H1 (cell line): Measurements from ENCODE around the gene ANKRD17. TPM values are rescaled to one million over a fixed set of nuclear protein-coding genes. Genes with fewer than 3 reads are reported as not detected.

Experiments
- KDM1A ChIP-seq: fragments of 200-600, 300-600 bp; sonication (generic); IDR thresholded peaks from 2 replicates; pipeline ENCODE4 v1.7.1; 2016; ENCODE audit warnings: mild to moderate bottlenecking, low read length, borderline replicate concordance
- MAFK ChIP-seq: IDR thresholded peaks from 2 replicates; pipeline ENCODE4 v1.6.1; 2012; ENCODE audit warnings: low read depth, mild to moderate bottlenecking, improper control_type of control experiment, low read length
- polyA plus RNA-seq, 7 experiments: library from polyadenylated mRNA; depleted of rRNA in 3 of 7; stranded (reverse) in 5 of 7; unstranded in 2 of 7; fragments of >200 nt in 5 of 7; fragments of 200-250 nt in 2 of 7; gene quantifications; 1 replicate in 5 of 7; 2 replicates in 1 of 7; 4 replicates in 1 of 7; pipeline versions ENCODE4 v1.2.1 to v1.2.3, GENCODE V29; 2011 to 2013; ENCODE audit warnings: missing spikeins in 2 of 7, mixed read lengths in 2 of 7
- total RNA-seq: library from RNA; stranded (reverse); fragmentation: NEBNext Ultra II Directional; extraction: Animal tissue kit (Norgen Biotek cat#: 25700); gene quantifications from 2 replicates; pipeline ENCODE4 v1.2.1, GENCODE V29; 2021
- TF ChIP-seq, protein P1 (sequence below): fragments of 300-600 bp; sonication (generic); IDR thresholded peaks from 2 replicates; pipeline ENCODE4 v1.7.1; 2012; ENCODE audit warnings: low read length, moderate library complexity, mild to moderate bottlenecking, inconsistent platforms; ENCODE audit not compliant: insufficient replicate concordance

The ANKRD17 gene
- total and polyA plus RNA-seq, 2 of the 8 experiments (the other 6 are each of a cell fraction or from before 2014, with no cell fraction given), result 42.4 to 93.7 TPM

DNA sequence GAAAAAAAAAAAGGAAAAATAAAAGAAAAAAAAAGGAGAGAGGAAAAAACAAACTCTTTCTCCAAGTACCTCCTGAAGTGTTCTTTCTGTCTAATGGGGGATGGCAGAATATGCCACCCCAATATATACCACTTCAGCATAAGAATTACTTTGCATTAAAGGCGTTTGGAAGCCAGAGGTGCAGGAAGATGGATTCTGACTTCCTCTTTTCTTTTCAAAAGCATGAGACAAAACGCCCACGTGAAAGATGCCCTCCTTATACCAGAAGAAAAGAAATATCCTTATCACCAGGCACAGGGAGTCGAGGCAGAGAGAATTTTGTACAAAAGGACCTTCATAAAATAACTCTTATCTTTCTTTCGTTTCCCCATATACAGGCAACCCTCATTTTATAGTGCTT is 230.0 kb downstream of the ANKRD17 start (continued):
- TF ChIP-seq KDM1A (no peak), MAFK (no peak)
- TF ChIP-seq, protein P1, sequence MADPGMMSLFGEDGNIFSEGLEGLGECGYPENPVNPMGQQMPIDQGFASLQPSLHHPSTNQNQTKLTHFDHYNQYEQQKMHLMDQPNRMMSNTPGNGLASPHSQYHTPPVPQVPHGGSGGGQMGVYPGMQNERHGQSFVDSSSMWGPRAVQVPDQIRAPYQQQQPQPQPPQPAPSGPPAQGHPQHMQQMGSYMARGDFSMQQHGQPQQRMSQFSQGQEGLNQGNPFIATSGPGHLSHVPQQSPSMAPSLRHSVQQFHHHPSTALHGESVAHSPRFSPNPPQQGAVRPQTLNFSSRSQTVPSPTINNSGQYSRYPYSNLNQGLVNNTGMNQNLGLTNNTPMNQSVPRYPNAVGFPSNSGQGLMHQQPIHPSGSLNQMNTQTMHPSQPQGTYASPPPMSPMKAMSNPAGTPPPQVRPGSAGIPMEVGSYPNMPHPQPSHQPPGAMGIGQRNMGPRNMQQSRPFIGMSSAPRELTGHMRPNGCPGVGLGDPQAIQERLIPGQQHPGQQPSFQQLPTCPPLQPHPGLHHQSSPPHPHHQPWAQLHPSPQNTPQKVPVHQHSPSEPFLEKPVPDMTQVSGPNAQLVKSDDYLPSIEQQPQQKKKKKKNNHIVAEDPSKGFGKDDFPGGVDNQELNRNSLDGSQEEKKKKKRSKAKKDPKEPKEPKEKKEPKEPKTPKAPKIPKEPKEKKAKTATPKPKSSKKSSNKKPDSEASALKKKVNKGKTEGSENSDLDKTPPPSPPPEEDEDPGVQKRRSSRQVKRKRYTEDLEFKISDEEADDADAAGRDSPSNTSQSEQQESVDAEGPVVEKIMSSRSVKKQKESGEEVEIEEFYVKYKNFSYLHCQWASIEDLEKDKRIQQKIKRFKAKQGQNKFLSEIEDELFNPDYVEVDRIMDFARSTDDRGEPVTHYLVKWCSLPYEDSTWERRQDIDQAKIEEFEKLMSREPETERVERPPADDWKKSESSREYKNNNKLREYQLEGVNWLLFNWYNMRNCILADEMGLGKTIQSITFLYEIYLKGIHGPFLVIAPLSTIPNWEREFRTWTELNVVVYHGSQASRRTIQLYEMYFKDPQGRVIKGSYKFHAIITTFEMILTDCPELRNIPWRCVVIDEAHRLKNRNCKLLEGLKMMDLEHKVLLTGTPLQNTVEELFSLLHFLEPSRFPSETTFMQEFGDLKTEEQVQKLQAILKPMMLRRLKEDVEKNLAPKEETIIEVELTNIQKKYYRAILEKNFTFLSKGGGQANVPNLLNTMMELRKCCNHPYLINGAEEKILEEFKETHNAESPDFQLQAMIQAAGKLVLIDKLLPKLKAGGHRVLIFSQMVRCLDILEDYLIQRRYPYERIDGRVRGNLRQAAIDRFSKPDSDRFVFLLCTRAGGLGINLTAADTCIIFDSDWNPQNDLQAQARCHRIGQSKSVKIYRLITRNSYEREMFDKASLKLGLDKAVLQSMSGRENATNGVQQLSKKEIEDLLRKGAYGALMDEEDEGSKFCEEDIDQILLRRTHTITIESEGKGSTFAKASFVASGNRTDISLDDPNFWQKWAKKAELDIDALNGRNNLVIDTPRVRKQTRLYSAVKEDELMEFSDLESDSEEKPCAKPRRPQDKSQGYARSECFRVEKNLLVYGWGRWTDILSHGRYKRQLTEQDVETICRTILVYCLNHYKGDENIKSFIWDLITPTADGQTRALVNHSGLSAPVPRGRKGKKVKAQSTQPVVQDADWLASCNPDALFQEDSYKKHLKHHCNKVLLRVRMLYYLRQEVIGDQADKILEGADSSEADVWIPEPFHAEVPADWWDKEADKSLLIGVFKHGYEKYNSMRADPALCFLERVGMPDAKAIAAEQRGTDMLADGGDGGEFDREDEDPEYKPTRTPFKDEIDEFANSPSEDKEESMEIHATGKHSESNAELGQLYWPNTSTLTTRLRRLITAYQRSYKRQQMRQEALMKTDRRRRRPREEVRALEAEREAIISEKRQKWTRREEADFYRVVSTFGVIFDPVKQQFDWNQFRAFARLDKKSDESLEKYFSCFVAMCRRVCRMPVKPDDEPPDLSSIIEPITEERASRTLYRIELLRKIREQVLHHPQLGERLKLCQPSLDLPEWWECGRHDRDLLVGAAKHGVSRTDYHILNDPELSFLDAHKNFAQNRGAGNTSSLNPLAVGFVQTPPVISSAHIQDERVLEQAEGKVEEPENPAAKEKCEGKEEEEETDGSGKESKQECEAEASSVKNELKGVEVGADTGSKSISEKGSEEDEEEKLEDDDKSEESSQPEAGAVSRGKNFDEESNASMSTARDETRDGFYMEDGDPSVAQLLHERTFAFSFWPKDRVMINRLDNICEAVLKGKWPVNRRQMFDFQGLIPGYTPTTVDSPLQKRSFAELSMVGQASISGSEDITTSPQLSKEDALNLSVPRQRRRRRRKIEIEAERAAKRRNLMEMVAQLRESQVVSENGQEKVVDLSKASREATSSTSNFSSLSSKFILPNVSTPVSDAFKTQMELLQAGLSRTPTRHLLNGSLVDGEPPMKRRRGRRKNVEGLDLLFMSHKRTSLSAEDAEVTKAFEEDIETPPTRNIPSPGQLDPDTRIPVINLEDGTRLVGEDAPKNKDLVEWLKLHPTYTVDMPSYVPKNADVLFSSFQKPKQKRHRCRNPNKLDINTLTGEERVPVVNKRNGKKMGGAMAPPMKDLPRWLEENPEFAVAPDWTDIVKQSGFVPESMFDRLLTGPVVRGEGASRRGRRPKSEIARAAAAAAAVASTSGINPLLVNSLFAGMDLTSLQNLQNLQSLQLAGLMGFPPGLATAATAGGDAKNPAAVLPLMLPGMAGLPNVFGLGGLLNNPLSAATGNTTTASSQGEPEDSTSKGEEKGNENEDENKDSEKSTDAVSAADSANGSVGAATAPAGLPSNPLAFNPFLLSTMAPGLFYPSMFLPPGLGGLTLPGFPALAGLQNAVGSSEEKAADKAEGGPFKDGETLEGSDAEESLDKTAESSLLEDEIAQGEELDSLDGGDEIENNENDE, result no peak
